CD14-positive monocyte (primary cell): Measurements from ENCODE around the gene PTPRD. TPM values are rescaled to one million over a fixed set of nuclear protein-coding genes. Genes with fewer than 3 reads are reported as not detected.

ENCODE experiments used
- DNase-seq, 3 donors: peaks; one replicate each; pipeline ENCODE4 v3.0.0-alpha.2; 2011 to 2022
- H2AFZ ChIP-seq: 2 replicates; pipeline ENCODE4 v1.6.0; 2012; ENCODE audit warnings: mild to moderate bottlenecking, low read depth, low read length, inconsistent platforms; ENCODE audit not compliant: insufficient read depth, poor library complexity, severe bottlenecking
- H3K27ac ChIP-seq, 2 donors: 1 replicate in 1 of 2; 2 replicates in 1 of 2; pipeline ENCODE4 v1.5.1; 2012 to 2013; ENCODE audit warnings: low read length in 2 of 2, control low read depth in 1 of 2, inconsistent platforms in 1 of 2, low read depth in 1 of 2, mild to moderate bottlenecking in 1 of 2
- H3K27me3 ChIP-seq, 2 donors: one replicate each; pipeline versions ENCODE4 v1.6.0 to v1.6.1; 2011 to 2013; ENCODE audit warnings: low read length in 2 of 2; ENCODE audit not compliant: control insufficient read depth in 2 of 2, insufficient read depth in 2 of 2
- H3K36me3 ChIP-seq, 2 donors: replicated peaks in 1 of 2; 1 replicate in 1 of 2; 2 replicates in 1 of 2; pipeline versions ENCODE4 v1.5.1 to v1.6.1; 2012 to 2013; ENCODE audit warnings: low read length in 2 of 2, control low read depth in 1 of 2, inconsistent platforms in 1 of 2, mild to moderate bottlenecking in 1 of 2; ENCODE audit not compliant: insufficient read depth in 2 of 2, control insufficient read depth in 1 of 2
- H3K4me1 ChIP-seq, 2 donors: 1 replicate in 1 of 2; 2 replicates in 1 of 2; pipeline versions ENCODE4 v1.5.1 to v1.6.1; 2012 to 2013; ENCODE audit warnings: low read length in 2 of 2, control low read depth in 1 of 2, inconsistent platforms in 1 of 2, mild to moderate bottlenecking in 1 of 2, moderate library complexity in 1 of 2; ENCODE audit not compliant: insufficient read depth in 2 of 2, control insufficient read depth in 1 of 2
- H3K4me2 ChIP-seq: replicated peaks from 2 replicates; pipeline ENCODE3; 2012; ENCODE audit warnings: low read length, moderate library complexity, mild to moderate bottlenecking; ENCODE audit not compliant: poor library complexity, severe bottlenecking; ENCODE audit errors: extremely low read depth
- H3K4me3 ChIP-seq, 3 experiments: fragments of 200-600 bp in 1 of 3; sonication (generic) in 1 of 3; replicated peaks in 1 of 3; 1 replicate in 2 of 3; 2 replicates in 1 of 3; pipeline ENCODE4 v1.5.1; 2011 to 2013; ENCODE audit warnings: low read length in 3 of 3, mild to moderate bottlenecking in 3 of 3, control low read depth in 2 of 3, low read depth in 2 of 3, inconsistent platforms in 1 of 3, moderate library complexity in 1 of 3
- H3K79me2 ChIP-seq: 2 replicates; pipeline ENCODE4 v1.6.0; 2012; ENCODE audit warnings: mild to moderate bottlenecking, control low read depth, inconsistent platforms, low read length, moderate library complexity; ENCODE audit not compliant: insufficient read depth
- H3K9ac ChIP-seq: 2 replicates; pipeline ENCODE4 v1.6.0; 2017; ENCODE audit warnings: low read length, mild to moderate bottlenecking; ENCODE audit not compliant: insufficient read depth, poor library complexity, severe bottlenecking
- H3K9me3 ChIP-seq, 2 donors: replicated peaks in 1 of 2; 1 replicate in 1 of 2; 2 replicates in 1 of 2; pipeline versions ENCODE4 v1.5.1 to v1.6.1; 2012 to 2013; ENCODE audit warnings: low read length in 2 of 2, control low read depth in 1 of 2; ENCODE audit not compliant: control insufficient read depth in 1 of 2, insufficient read depth in 1 of 2
- H4K20me1 ChIP-seq: 2 replicates; pipeline ENCODE4 v1.6.0; 2012; ENCODE audit warnings: mild to moderate bottlenecking, low read length, control low read depth, moderate library complexity; ENCODE audit not compliant: insufficient read depth
- H3K27ac Mint-ChIP-seq, 7 donors: one replicate each; pipeline ENCODE4 v1.8.0; 2020; ENCODE audit warnings: mild to moderate bottlenecking in 7 of 7, mixed read lengths in 7 of 7, moderate library complexity in 6 of 7, inconsistent platforms in 2 of 7
- H3K27me3 Mint-ChIP-seq, 3 donors: one replicate each; pipeline ENCODE4 v1.8.0; 2021 to 2022; ENCODE audit warnings: low read depth in 3 of 3, mild to moderate bottlenecking in 3 of 3, mixed read lengths in 3 of 3, moderate library complexity in 3 of 3, inconsistent platforms in 1 of 3
- H3K36me3 Mint-ChIP-seq, 2 donors: one replicate each; pipeline ENCODE4 v1.8.0; 2020; ENCODE audit warnings: mixed read lengths in 2 of 2, inconsistent platforms in 1 of 2, mild to moderate bottlenecking in 1 of 2
- H3K4me1 Mint-ChIP-seq: one replicate; pipeline ENCODE4 v1.8.0; 2020; ENCODE audit warnings: mild to moderate bottlenecking, mixed read lengths
- H3K4me3 Mint-ChIP-seq, 2 donors: one replicate each; pipeline ENCODE4 v1.8.0; 2020; ENCODE audit warnings: mild to moderate bottlenecking in 2 of 2, mixed read lengths in 2 of 2, moderate library complexity in 1 of 2
- H3K9me3 Mint-ChIP-seq, 7 donors: one replicate each; pipeline ENCODE4 v1.8.0; 2020 to 2022; ENCODE audit warnings: mixed read lengths in 7 of 7, mild to moderate bottlenecking in 6 of 7, moderate library complexity in 6 of 7, inconsistent platforms in 2 of 7
- CTCF ChIP-seq: fragments of 200-600 bp; IDR thresholded peaks from one replicate; pipeline ENCODE4 v1.8.0; 2022; ENCODE audit warnings: antibody characterized with exemption, mild to moderate bottlenecking
- WGBS: methylation state at CpG from one replicate; pipeline ENCODE4 v1.1.5; 2013; ENCODE audit warnings: missing lambda C conversion rate; ENCODE audit not compliant: insufficient coverage; 5-methylcytosine and 5-hydroxymethylcytosine counted together
- intact Hi-C, 2 donors: fragments of 100-400 bp; cut with micrococcal nuclease; formaldehyde crosslinking; loops; one replicate each; pipeline versions ENCODE4 v1.15.0 to v1.15.1; 2023
- polyA plus RNA-seq, 3 donors: library from polyadenylated mRNA; depleted of rRNA in 1 of 3; unstranded in 2 of 3; stranded (reverse) in 1 of 3; fragments of 300-500 nt in 2 of 3; fragments of >200 nt in 1 of 3; fragmentation: Illumina TruSeq in 2 of 3; gene quantifications; 1 replicate in 2 of 3; 2 replicates in 1 of 3; pipeline ENCODE4 v1.2.3, GENCODE V29; 2012 to 2021

The PTPRD gene
- polyA plus RNA-seq, 3 donors = not detected

DNA sequence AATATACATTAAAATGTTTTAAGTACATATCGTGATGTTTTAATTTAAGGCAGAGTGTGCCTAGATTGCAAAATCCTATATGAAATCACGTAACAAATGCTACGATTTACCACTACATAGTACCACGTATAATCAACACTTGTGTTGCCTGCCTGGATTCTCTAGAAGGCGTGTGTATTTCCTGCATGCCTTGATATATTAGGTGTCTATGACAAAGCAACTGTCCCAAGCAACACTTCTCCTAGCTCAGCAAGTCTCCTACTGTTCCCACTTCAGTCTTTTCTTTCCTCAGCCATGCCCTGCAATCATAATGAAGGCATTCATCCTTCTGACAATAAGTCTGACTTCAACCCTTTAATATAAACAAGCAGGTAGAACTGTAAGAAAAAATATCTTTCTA, 89.6 kb downstream of the PTPRD start:
- no peak for DNase-seq
- Histone ChIP-seq H3K79me2 (no peaks in the 10 kb centered on the region), H3K4me1 (no peaks in the 10 kb centered on the region), H3K4me2 (no peak overlapping the region), H4K20me1 (no peaks in the 10 kb centered on the region), H3K4me3 (no peak overlapping the region), H3K9ac (no peak overlapping the region), H3K36me3 (no peaks in the 10 kb centered on the region), H3K9me3 (no peaks in the 10 kb centered on the region), H3K27ac (no peak overlapping the region), H2AFZ (no peak overlapping the region), H3K27me3 (no peaks in the 10 kb centered on the region)
- Mint-ChIP-seq H3K27me3 (peaks cover 0 to 1% (median 0%) of the 10 kb centered on the region in 3 donors), H3K4me1 (no peaks in the 10 kb centered on the region), H3K27ac (no peak overlapping the region), H3K36me3 (no peaks in the 10 kb centered on the region), H3K4me3 (no peak overlapping the region), H3K9me3 (peaks cover 0 to 5% (median 0%) of the 10 kb centered on the region in 7 donors)
- WGBS = no CpG with 5 or more reads among the region's 5 CpGs
- intact Hi-C loops = no loop called here
- TF ChIP-seq CTCF = no peak

DNA sequence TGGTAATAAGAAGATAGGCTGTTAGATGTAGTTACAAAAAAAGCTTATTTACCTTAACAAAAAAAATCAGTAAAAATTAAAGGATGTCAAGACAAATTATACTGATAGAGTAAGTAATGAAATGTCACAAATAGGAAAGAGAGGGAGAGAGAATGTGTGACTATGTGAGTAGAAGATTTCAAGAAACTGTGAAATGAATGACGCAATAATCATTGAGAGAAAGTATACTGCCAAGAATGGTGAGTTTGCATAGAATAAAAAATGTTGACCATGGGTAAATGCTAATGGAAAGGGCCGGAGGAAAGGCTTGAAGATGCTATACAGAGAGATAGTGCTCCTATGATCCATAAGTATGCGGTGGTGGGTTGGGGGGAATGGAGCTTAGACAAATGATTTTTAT, 100.7 kb downstream of the PTPRD start:
- Histone ChIP-seq H3K9me3 (no peaks in the 10 kb centered on the region), H3K79me2 (no peaks in the 10 kb centered on the region), H3K4me3 (no peak overlapping the region), H4K20me1 (no peaks in the 10 kb centered on the region), H3K4me2 (no peak overlapping the region), H2AFZ (no peak overlapping the region), H3K36me3 (no peaks in the 10 kb centered on the region), H3K27ac (no peak overlapping the region), H3K27me3 (no peaks in the 10 kb centered on the region), H3K9ac (no peak overlapping the region), H3K4me1 (no peaks in the 10 kb centered on the region)
- no peaks in the 10 kb centered on the region for H3K4me1 Mint-ChIP-seq
- H3K9me3 Mint-ChIP-seq = peaks cover 0 to 3% (median 0%) of the 10 kb centered on the region in 7 donors
- no peaks in the 10 kb centered on the region for H3K36me3 Mint-ChIP-seq
- no peak for TF ChIP-seq CTCF
- 96% methylated on average over 2 of the region's 3 CpGs for WGBS
- H3K27ac Mint-ChIP-seq = no peak overlapping the region
- no peak for DNase-seq
- no peak overlapping the region for H3K4me3 Mint-ChIP-seq
- H3K27me3 Mint-ChIP-seq = no peaks in the 10 kb centered on the region
- intact Hi-C loops = no loop called here
